Mammary epithelial cell (primary cell): ENCODE results near the gene PCSK5.

Experiments used
- CTCF ChIP-seq, 2 donors: IDR thresholded peaks in 1 of 2; conservative IDR thresholded peaks in 1 of 2; 2 replicates each; pipeline ENCODE4 v1.5.1; 2011 to 2012; ENCODE audit warnings: inconsistent platforms in 2 of 2, low read length in 2 of 2, mild to moderate bottlenecking in 2 of 2, control low read depth in 1 of 2, low read depth in 1 of 2; ENCODE audit not compliant: insufficient read depth in 1 of 2; ENCODE audit errors: extremely low read depth in 1 of 2
- EZH2 ChIP-seq: IDR thresholded peaks from 2 replicates; pipeline ENCODE4 v1.6.1; 2012; ENCODE audit warnings: low read length, inconsistent platforms, borderline replicate concordance

GRCh38 chr9:76216161-76216649 is 325.7 kb downstream of the PCSK5 start:
- TF ChIP-seq CTCF (conservative IDR thresholded peaks at IDR 0.05 in 1 of 2, IDR thresholded peaks at IDR 0.05 in 1 of 2; ENCODE audit: extremely low read depth in 1 of 2, insufficient read depth in 1 of 2, low read depth in 1 of 2, low read length in 2 of 2) = no peak
- no peak for TF ChIP-seq EZH2
